Right forelimb (tissue), 1 donor: ENCODE data around the gene NFATC2.

Experiments used
- DNase-seq: peaks from one replicate; pipeline ENCODE4 v3.0.0-alpha.2; 2018

The NFATC2 gene

GRCh38 chr20:51449498-51450220 lies 92.9 kb downstream of the NFATC2 start:
- no peak for DNase-seq

GRCh38 chr20:51447765-51448148 lies 94.8 kb downstream of the NFATC2 start:
- DNase-seq, result no peak

GRCh38 chr20:51447097-51447764 lies 95.3 kb downstream of the NFATC2 start:
- peak; percentile 77 for DNase-seq

GRCh38 chr20:51446656-51447055 lies 95.9 kb downstream of the NFATC2 start:
- no peak for DNase-seq

GRCh38 chr20:51446230-51446629 lies 96.3 kb downstream of the NFATC2 start:
- no peak for DNase-seq

DNA sequence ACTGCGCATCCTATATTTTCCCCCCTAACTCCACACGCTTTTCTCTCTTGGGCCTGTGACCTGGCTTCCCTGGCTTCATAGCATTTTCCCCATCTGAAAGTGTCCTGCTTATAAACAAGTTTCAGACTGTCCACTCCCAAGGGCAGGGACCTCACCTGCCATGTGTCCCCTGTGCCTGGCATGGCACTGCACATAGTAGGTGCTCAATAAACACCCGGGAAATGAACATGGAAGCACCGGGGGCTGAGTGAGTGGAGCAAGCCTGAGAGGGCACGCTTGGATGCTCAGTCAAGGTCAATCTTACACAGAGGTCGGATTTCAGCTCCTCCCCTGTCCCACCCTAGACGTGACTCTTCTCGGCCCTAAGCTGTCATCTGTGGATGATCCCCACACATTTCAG lies 96.9 kb downstream of the NFATC2 start:
- DNase-seq, result no peak

GRCh38 chr20:51444922-51445438 lies 97.5 kb downstream of the NFATC2 start:
- no peak for DNase-seq

DNA sequence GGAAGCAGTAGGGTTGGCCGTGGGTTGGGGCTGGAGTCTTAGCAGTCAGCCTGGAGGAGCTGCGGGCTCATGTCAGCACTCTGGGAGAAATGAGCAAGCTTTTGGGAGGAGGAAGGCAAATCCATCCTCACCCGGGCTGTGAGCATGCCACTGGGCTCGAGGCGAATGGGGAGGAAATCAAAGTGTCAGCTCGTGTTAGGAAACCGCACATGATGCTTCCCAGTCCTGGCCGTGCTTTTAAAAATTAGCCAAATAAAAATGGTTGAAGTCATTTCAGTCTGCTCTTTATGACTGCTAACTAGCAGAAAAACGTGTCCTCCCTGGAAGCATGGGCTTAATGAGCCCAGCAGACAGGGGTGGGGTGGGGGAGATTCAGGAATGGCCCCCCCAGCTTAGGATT lies 98.1 kb downstream of the NFATC2 start:
- DNase-seq, result no peak

DNA sequence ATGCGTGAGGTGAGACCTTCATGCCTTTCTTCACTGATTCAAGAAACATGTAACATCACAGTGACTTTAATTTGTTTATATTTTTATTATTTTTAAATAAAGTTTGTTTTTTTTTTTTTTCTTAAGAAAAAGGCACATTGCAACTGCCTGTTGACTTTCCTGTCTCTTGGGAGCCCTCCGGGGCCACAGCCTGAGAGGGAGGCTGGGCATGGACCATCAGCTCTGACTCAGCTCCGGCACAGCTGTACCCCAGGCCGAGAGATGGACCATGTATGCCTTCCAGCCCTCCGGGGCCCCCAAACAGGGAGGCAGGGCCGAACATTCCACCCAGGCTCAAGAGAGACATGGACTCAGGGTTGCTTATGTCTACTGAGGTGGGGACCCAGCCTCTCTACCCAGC lies 99.9 kb downstream of the NFATC2 start:
- DNase-seq, result no peak

DNA sequence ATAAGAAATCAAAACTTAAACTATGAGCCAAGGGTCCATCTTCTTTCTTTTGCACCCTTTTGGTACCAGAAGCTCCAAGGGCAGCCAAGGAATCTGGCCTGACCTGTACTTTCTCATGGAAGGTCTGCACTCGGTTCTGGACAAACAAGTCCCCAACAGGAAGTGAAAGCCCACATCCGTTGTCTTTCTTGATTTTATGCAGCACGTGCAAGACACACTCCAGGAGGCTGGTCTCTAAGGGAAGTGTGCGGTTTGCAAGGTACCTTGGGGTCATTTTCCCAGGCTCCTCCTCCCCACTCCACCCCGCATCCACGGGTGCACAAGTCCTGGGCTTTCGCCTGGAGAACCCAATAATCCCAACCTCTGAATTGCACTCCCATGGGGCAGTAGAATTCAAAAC lies 101.9 kb downstream of the NFATC2 start:
- DNase-seq, result no peak

GRCh38 chr20:51439160-51439689 lies 103.3 kb downstream of the NFATC2 start:
- DNase-seq, result no peak

DNA sequence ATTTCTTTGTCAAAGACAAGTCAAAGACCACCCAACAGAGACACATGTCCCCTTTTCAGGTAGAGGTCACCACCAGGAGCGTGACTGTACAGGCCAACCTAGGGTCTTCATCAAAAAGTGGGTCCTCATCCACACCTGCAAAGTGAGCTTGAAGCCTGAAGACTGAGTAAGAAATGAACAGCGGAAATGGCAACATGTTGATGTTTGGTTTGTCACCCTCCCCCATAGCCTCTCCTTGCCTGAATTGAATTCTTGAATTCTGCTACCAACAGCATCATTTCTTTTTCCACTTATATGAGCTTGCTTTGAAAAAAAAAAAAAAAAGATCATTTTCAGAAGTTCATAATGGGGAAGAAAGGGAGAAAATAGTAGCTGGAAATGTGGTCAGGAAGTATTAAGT lies 104.4 kb downstream of the NFATC2 start:
- no peak for DNase-seq

- no peak for DNase-seq
Observed at GRCh38 chr20:51437182-51437924, 105.2 kb downstream of the NFATC2 start.

GRCh38 chr20:51434580-51435247 lies 107.8 kb downstream of the NFATC2 start:
- no peak for DNase-seq

- no peak for DNase-seq
Observed at GRCh38 chr20:51434026-51434425, 108.5 kb downstream of the NFATC2 start.

GRCh38 chr20:51432875-51433274 lies 109.6 kb downstream of the NFATC2 start:
- DNase-seq, result no peak

DNA sequence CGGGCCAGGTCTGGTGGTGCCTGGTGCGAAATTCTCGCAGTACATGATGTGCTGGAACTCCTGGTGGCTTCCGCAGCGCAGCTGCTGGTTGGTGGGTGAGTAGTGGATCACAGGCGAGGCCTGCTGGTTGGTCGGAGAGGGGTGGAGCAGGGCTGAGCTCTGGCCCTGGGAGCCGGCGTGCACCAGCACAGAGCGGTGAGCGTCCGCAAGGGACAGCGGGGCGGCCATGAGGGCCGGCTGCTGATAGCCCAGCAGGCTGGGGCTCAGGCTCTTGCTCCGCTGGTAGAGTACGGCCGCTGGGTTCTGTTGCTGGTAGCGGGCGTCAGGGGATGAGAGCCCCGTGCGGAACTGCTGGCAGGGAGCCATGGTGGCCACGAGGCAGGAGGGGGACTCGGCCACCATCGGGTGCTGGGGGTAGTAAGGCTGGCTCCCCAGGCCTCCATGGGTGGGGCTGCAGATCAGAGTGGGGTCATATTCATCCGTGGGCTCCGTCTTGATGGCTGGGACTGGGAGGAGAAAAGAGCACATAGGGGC lies 110.2 kb downstream of the NFATC2 start:
- no peak for DNase-seq

GRCh38 chr20:51431321-51431720 lies 111.2 kb downstream of the NFATC2 start:
- DNase-seq, result no peak

DNA sequence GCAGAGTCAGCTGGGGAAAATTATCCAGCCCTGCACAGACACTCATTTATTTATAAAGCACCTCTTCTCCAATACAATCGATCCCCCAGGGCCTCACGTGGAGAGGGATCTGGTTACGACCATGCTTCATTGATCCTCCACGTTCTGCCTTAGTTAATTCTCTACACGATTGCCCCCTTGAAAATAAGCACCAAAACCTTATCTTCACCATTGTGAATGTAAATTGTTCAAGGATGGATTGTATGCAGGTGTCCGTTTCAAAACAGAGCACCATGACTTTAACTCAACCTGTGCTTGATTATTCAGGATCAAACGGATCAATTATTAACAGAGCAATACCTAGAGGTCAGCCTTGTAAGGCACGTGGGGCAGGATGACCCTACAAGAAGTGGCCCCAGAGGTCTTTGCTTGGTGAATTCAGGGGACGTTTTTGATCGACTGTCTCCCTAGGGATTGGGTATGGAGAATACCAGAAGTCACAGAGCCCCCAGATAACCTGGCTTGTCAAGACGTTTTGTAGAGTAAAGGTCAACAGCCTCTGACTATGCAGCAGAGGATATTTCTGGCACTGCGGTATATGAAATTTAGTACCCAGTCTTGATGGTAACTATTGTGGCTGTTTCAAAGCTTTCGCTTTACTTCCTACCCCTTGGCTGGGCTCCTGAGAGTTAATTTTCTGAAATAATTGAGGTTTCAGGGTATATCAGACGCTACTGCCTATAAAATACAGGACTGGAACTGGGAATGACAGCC lies 112.1 kb downstream of the NFATC2 start:
- DNase-seq, result no peak

DNA sequence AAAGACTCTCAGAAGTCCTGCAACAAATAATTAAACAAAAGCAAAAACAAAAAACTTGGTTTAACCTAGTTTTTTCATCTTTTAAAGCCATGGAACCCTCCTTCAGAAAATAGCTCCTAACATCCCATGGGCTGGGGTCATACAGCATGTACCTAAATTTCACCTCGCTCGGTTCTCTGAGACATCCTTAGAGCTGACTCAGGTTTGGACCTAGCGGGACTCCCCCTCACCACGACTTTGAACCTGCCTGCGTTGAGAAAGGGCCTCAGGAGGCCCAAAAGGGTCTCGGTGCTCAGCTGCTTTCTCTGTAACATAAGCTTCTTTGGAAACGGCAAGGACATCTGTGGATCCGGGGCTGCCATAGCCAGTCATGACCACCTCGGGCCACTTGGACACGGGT lies 112.8 kb downstream of the NFATC2 start:
- DNase-seq, result no peak

DNA sequence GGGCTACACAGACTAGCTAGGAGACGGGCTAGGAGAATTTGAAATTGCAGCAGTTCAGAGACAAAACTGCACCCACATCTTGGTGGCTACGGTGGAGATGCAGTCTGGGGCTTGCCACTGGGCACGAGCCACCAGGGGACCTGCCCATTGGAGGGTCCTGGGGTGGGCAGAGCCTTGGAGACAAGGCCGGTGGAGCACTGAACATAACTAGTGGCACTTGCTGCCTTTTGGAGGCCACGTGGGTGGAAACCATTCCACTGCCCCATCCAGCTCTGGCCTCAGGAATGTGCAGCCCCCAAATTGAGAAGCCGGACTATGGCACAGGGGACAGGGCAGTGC lies 113.4 kb downstream of the NFATC2 start:
- DNase-seq, result no peak
